Osteocyte (in vitro differentiated cells): ENCODE measurements around the gene FCRL6. TPM values are rescaled to one million over a fixed set of nuclear protein-coding genes. Genes with fewer than 3 reads are reported as not detected.

Source experiments
- DNase-seq: peaks from one replicate; pipeline ENCODE4 v3.0.0; 2021; ENCODE audit warnings: mixed read lengths; ENCODE audit not compliant: unreplicated experiment; ENCODE audit errors: extremely low spot score
- H3K27ac Mint-ChIP-seq: one replicate; pipeline ENCODE4 v1.8.0; 2021; ENCODE audit warnings: mild to moderate bottlenecking, mixed read lengths; ENCODE audit not compliant: unreplicated experiment
- H3K27me3 Mint-ChIP-seq: one replicate; pipeline ENCODE4 v1.8.0; 2021; ENCODE audit warnings: mixed read lengths; ENCODE audit not compliant: unreplicated experiment
- H3K36me3 Mint-ChIP-seq: one replicate; pipeline ENCODE4 v1.8.0; 2021; ENCODE audit warnings: mixed read lengths; ENCODE audit not compliant: unreplicated experiment
- H3K4me1 Mint-ChIP-seq: one replicate; pipeline ENCODE4 v1.8.0; 2021; ENCODE audit warnings: mixed read lengths; ENCODE audit not compliant: unreplicated experiment
- H3K4me3 Mint-ChIP-seq: one replicate; pipeline ENCODE4 v1.8.0; 2021; ENCODE audit warnings: mild to moderate bottlenecking, moderate library complexity, mixed read lengths; ENCODE audit not compliant: unreplicated experiment
- H3K9me3 Mint-ChIP-seq: one replicate; pipeline ENCODE4 v1.8.0; 2021; ENCODE audit warnings: mixed read lengths; ENCODE audit not compliant: unreplicated experiment
- CTCF ChIP-seq: fragments of 200-600 bp; sonication (generic); IDR thresholded peaks from 2 replicates; pipeline ENCODE4 v1.5.0; 2021; ENCODE audit warnings: antibody characterized with exemption, mild to moderate bottlenecking, moderate library complexity
- total RNA-seq: library from RNA; stranded (reverse); gene quantifications from 2 replicates; pipeline ENCODE4 v1.2.1, GENCODE V29; 2021

FCRL6 gene
- total RNA-seq, 1 donor from 2014 or later = not detected

- H3K36me3 Mint-ChIP-seq = no peaks in the 10 kb centered on the region
- DNase-seq = no peak
- H3K27ac Mint-ChIP-seq = no peak overlapping the region
- H3K9me3 Mint-ChIP-seq = no peaks in the 10 kb centered on the region
- no peaks in the 10 kb centered on the region for H3K4me1 Mint-ChIP-seq
- H3K4me3 Mint-ChIP-seq = no peak overlapping the region
- H3K27me3 Mint-ChIP-seq = peaks cover 8% of the 10 kb centered on the region
- no peak for TF ChIP-seq CTCF
Observed at GRCh38 chr1:159765806-159766205, 36.4 kb upstream of the FCRL6 start.

DNA sequence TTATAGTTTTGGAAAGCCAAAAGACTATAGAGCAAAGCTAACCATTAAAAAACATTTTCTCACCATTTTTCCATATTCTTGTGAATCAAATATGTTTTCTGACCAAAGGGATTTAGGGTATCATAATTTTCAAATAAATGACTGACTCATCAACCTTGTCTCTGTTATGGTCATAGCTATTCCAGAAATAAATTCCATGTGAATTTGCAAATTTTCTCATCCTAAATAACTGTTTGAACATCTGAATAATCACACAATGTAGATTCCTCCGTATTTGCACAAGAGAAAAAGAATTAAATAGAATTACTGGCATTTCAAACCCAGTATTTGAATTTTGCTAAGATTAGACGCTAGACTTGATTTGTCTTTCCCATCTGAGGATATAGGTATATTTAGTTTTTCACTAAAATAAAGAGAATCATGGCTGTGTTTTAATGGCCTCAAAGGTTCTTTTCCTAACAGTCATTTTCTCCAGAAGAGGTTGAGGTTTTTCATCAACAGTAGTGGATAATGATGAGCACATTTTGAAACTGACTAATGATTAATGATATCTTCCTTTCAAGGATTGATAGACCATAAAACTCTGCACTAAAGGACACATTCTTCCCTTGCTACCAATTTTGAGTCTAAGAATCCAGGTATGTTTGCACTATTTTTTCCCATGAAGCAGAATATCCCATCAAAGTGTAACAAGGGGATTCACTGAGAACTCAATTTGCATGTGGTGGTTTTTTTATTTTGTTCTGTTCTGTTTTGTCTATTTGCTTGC lies 30.8 kb upstream of the FCRL6 start:
- Mint-ChIP-seq H3K36me3 (no peaks in the 10 kb centered on the region), H3K4me1 (no peaks in the 10 kb centered on the region), H3K27ac (no peak overlapping the region), H3K4me3 (no peak overlapping the region), H3K27me3 (peaks cover 22% of the 10 kb centered on the region), H3K9me3 (no peaks in the 10 kb centered on the region)
- no peak for DNase-seq
- no peak for TF ChIP-seq CTCF

- no peak overlapping the region for H3K4me3 Mint-ChIP-seq
- no peak for TF ChIP-seq CTCF
- no peaks in the 10 kb centered on the region for H3K9me3 Mint-ChIP-seq
- peaks cover 22% of the 10 kb centered on the region for H3K27me3 Mint-ChIP-seq
- no peak overlapping the region for H3K27ac Mint-ChIP-seq
- no peak for DNase-seq
- no peaks in the 10 kb centered on the region for H3K36me3 Mint-ChIP-seq
- H3K4me1 Mint-ChIP-seq = no peaks in the 10 kb centered on the region
Observed at GRCh38 chr1:159774465-159774864, 27.7 kb upstream of the FCRL6 start.

- Mint-ChIP-seq H3K4me1 (peaks cover 3% of the 10 kb centered on the region), H3K4me3 (no peak overlapping the region), H3K36me3 (no peaks in the 10 kb centered on the region), H3K9me3 (no peaks in the 10 kb centered on the region), H3K27ac (no peak overlapping the region), H3K27me3 (peaks cover 20% of the 10 kb centered on the region)
- peak; percentile 11 for TF ChIP-seq CTCF
- DNase-seq = no peak
Observed at GRCh38 chr1:159775716-159776115, 26.4 kb upstream of the FCRL6 start.

DNA sequence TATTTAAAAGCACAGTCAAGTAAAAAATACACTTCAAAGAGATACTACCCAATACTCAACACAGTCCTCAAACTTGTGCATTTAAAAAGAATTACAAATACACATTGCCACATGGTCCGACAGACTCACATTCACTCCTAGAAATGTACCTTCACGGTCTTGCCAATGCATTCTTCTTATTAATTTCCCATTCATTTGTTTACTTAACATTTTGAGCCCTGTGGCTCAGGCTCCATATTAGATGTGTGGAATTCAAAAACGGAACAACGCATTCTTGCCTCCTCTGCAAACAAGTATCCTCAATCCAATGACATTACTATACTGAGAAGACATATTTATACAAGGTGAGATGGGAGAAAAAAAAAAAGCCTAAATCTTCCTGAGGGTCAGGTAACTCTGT lies 23.9 kb upstream of the FCRL6 start:
- no peak for DNase-seq
- no peaks in the 10 kb centered on the region for H3K36me3 Mint-ChIP-seq
- no peak overlapping the region for H3K4me3 Mint-ChIP-seq
- no peak overlapping the region for H3K27ac Mint-ChIP-seq
- H3K9me3 Mint-ChIP-seq = no peaks in the 10 kb centered on the region
- H3K27me3 Mint-ChIP-seq = peaks cover under 1% of the 10 kb centered on the region
- TF ChIP-seq CTCF = no peak
- H3K4me1 Mint-ChIP-seq = peaks cover 6% of the 10 kb centered on the region
